Fibroblast of villous mesenchyme (primary cell): ENCODE results near the gene PCDH9. TPM values are rescaled to one million over a fixed set of nuclear protein-coding genes. Genes with fewer than 3 reads are reported as not detected.
A peak's percentile ranks its signal among the peaks of the same experiment; 100 is the strongest.

Experiments used
- DNase-seq: peaks from one replicate; pipeline ENCODE4 v3.0.0-alpha.2; 2010; ENCODE audit warnings: low read depth
- H3K4me3 ChIP-seq: 2 replicates; pipeline ENCODE4 v1.5.1; 2011; ENCODE audit warnings: low read depth, mild to moderate bottlenecking, low read length
- CTCF ChIP-seq: IDR thresholded peaks from 2 replicates; pipeline ENCODE4 v1.5.1; 2012; ENCODE audit warnings: low read depth, mild to moderate bottlenecking, low read length; ENCODE audit not compliant: insufficient read depth
- total RNA-seq: library from RNA; depleted of rRNA; stranded (reverse); fragments of >200 nt; gene quantifications from 2 replicates; pipeline ENCODE4 v1.2.3, GENCODE V29; 2012

Gene PCDH9
- total RNA-seq, 1 donor = 9.9 TPM

- H3K4me3 ChIP-seq = no peak overlapping the region
- DNase-seq = no peak
- TF ChIP-seq CTCF = no peak
Observed at GRCh38 chr13:66700117-66700601, 530.0 kb downstream of the PCDH9 start.

- TF ChIP-seq CTCF = no peak
- DNase-seq = no peak
- H3K4me3 ChIP-seq = no peak overlapping the region
Observed at GRCh38 chr13:66693656-66694055, 536.5 kb downstream of the PCDH9 start.

- no peak for TF ChIP-seq CTCF
- no peak for DNase-seq
- H3K4me3 ChIP-seq = no peak overlapping the region
Observed at GRCh38 chr13:66691149-66691548, 539.0 kb downstream of the PCDH9 start.

- no peak overlapping the region for H3K4me3 ChIP-seq
- no peak for TF ChIP-seq CTCF
- DNase-seq = peak; percentile 5
Observed at GRCh38 chr13:66689628-66690027, 540.5 kb downstream of the PCDH9 start.

- no peak for TF ChIP-seq CTCF
- DNase-seq = no peak
- no peak overlapping the region for H3K4me3 ChIP-seq
Observed at GRCh38 chr13:66689037-66689619, 541.0 kb downstream of the PCDH9 start.

- no peak for TF ChIP-seq CTCF
- no peak overlapping the region for H3K4me3 ChIP-seq
- no peak for DNase-seq
Observed at GRCh38 chr13:66681403-66681802, 548.7 kb downstream of the PCDH9 start.

GRCh38 chr13:66680031-66680430 is 550.1 kb downstream of the PCDH9 start:
- H3K4me3 ChIP-seq = no peak overlapping the region
- TF ChIP-seq CTCF = no peak
- no peak for DNase-seq
